Activated gamma-delta T cell treated with Interleukin-2 at 50 U/mL for 16 hours (primary cell): ENCODE data around the gene C1QTNF2.
"Not testable (repeated sequence)": the region's sequence is repeated elsewhere in the genome, so short reads cannot be mapped to it uniquely, and the experiment has no call there.

Experiments
- DNase-seq: peaks from one replicate; pipeline ENCODE4 v3.0.0-alpha.2; 2020

Gene C1QTNF2

DNA sequence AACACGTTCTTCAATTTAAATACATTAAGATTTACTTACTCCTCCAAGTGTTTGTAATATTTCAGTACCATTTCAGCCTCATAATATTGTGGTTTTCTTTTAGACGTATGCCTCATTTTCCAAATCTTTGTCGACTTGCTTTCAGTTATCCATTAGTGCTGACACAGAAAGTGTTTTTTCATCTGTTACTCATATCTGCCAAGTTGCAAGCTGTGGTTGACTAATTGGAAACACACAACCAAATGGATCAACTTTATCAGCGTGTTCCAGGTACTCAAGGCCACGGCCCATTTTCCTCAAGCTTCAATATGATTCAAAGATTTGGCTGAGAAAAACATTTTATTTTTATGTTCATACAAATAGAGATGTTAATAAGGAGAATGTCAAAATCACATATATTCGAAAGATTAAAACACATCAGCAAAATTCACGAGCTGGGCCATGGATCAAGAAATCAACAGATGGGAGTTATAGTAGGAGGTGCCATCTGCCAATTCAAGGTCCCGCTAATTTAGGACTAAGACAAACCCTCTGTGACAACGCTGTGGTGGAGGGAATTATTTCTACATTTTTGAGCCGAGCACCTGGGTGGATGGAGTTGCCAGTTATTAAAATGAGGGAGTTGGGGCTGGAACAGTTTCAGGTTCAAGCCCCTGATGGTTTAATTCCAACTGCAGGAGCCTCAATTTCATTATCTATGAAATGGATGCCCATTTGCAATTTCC, 30.9 kb downstream of the C1QTNF2 start:
- DNase-seq: no peak

DNA sequence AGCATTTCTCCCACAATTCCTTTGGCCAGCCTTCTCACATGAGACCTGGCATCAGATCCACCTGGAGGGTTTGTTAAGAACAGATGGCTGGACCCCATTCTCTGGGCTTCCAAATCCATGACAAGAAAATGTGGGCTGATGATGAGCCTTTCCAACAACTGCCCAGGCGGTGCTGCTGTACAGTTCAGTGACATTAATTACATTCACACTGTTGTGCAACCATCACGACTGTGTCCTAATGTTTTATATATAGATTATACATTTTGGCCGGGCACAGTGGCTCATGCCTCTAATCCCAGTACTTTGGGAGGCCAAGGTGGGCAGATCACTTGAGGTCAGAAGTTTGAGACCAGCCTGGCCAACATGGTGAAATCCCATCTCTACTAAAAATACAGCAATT, 35.7 kb downstream of the C1QTNF2 start:
- not testable (repeated sequence) for DNase-seq

DNA sequence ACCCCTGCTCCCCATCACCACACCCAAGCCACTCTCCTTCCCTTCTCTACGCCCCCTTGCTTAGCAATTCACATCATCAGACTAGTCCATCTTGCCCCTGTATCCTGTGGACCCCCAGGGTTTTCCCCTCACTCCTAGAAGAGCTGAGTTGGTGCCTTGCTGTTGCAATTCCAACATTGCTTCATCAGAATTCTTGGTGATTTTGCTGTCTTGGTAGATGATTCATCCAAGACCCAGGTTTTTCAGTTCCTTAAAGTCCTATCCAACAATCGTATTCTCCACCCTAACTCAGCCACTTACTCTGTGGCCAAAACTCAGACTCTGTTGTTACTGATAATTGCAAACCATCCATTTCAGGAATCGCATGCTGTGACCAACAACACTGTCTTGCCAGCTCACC, 36.7 kb downstream of the C1QTNF2 start:
- no peak for DNase-seq

DNA sequence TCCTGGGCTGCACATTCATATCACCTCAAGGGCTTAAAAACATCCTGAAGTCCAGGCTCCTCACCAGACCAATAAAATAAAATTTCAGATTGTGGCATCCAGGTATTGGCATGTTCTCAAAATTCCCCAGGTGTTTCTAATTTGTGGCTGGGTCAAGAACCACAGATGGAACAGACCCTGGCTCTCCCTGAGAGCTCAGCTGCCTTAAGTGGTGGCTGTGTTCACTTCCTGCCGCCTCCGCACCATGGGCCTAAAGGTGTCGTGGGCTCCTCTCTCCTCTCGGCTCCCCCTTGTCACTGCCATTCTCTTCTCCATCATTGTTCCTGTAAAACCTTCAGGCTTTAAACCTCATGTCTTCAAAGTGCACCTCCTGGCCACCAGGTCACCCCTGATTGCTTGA, 40.2 kb downstream of the C1QTNF2 start:
- DNase-seq: no peak

DNA sequence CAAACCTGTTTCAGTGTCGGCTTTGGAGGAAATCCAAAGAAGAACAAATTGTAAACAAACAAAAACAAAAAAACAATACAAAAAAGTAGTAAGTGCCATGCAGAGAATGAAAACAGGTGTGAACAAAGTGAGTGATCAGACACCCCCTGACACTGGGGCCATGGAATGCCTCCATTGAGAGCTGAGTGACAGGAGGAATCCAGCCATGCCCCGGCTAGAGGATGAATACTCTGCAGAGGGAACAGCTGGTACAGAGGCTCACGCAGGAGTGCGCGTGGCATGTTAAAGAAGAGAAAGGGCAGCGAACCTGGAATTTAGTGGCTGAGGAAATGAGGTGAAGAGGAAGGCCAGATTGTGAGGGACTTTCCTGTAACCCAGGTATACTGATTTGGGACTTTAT, 42.6 kb downstream of the C1QTNF2 start:
- DNase-seq: no peak

DNA sequence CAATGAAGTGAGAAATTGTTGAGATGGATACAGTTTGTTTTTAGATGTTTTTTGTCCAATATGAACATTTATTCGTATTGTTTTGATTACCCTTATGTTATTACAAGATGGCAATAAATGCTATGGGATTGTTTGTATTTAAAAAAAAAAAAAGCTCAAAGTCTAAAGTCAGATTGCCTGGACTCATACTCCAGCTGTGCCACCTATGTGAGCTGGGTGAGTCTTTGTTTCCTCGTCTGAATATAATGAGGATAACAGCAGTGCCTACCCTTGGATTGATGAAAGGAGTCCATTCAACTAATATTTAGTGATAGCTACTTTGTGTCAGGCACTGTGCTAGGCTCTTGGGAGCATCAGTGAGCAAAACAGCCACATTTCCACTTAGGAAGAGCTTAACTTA, 43.4 kb downstream of the C1QTNF2 start:
- DNase-seq: no peak

DNA sequence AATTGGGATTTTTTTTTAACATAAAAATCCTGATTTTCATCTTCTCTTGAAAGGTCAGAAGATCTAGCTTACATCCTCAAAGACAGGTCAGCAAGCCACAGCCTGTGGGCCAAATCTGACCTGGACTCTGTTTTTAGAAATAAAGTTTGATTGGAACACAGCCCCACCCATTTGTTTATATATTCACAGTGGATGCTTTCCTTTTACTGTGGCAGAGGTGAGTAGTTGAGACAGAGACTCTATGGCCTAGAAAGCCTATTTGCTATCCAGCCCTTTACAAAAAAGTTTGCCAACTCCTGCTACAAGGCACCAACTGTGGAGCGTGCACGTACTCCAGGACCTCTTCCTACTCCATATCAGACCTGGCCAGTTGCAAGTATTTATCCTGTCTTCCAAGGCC, 44.7 kb downstream of the C1QTNF2 start:
- no peak for DNase-seq

DNA sequence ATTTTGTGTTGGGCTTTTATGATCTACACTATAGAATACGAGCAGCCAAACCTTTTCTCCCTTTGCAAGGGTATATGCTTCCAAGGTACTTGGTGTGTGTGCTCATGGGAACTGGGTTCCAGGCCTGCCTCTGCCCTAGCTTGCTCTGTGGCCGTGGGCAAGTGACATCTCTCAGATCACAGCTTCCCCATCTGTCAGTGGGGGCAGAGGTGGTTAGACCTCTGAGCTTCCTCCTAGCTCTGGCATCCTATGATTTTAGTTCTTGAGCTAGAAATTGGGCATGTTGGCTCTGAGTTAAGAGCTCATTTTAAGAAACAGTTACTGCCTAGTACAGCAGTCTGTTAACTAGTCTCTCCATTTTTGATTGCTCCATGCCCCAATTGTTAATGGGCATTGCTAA, 45.5 kb downstream of the C1QTNF2 start:
- DNase-seq: no peak

DNA sequence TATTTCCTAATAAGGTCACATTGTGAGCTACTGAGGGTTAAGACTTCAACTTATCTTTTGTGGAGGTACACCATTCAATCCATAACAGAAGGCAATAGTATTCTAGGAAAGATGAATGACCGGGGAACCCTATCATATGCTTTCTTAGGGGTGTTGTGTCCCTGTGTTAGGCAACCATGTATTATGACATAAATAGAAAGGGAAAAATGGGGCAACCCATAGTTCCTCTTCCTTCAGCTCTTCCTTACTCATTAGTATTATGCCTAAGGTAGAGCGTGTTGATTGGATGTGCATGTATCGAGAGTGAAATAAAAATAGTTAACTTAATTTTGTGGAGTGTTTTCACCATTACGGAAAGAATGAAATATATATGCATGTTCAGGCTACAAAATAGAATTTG, 52.0 kb downstream of the C1QTNF2 start:
- DNase-seq: no peak

DNA sequence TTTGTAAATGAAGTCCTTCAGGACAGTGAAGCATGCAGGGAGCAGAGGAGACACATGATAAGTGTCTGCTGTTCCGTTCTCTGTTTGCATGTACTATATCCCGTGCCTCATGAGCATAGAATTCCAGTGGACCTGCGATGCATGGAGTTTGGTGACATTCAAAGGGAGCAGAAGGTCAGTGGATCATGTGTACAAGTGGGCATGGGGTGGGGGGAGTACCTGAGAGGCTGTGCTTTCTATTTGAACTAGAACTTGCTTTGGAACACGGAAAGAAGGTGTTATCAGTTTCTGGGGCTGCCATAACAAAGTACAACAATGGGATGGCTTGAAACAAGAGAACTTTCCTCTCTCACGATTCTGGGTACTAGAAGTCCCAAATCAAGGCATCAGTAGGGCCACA, 53.0 kb downstream of the C1QTNF2 start:
- no peak for DNase-seq

DNA sequence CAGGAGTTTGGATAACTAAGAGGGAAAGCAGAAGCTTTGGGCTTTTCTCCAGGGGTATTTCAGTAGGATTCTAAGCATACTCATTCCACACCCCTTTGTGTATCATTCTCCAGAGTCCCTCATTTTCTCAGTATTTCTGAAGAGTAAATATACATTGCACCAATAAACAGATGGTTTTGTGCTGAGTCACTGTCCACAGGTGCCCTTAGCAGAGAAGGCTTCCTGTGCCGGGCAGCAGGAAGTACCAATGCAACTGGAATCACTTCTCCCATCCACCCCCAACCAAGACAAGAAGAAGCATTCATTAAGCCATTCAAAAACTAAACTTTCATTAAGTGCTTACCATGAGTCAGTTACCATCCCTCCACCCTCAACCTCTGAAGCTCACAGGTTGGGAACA, 54.5 kb downstream of the C1QTNF2 start:
- no peak for DNase-seq

DNA sequence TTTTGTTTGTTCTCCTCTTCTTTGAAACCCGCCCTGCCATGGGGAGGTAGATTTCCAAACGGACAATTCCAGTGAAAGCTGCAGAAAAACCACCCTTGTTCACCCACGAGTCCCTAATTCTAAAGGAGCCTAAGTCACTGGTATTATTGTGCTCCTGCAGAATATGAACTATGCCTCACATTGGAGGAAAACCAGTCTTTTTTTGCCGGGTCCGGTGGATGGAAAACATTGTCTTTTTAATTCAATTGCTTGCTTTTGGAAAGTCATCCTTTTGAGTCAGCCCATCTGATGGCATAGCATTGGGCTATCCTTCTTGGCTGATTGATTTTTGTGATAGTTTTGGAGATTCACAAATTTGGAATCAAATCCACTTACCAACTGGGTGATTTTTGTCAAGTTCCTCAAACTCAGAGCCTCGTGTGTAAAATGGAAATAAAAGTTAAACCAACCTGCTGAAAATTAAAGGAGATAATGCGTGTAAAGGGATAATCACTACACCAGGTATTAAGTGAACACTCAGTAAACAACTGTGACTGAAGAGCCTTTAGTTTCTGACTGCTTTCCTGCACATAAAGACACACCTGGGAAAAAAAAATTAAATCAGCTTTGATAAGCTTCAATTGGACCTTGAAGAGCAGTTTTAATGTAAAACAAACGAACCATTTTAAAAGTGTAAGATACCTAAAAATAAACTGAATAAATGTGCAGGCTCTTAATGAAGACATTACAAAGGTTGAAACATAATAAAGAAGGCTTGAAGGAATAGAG, 57.3 kb downstream of the C1QTNF2 start:
- DNase-seq: no peak

DNA sequence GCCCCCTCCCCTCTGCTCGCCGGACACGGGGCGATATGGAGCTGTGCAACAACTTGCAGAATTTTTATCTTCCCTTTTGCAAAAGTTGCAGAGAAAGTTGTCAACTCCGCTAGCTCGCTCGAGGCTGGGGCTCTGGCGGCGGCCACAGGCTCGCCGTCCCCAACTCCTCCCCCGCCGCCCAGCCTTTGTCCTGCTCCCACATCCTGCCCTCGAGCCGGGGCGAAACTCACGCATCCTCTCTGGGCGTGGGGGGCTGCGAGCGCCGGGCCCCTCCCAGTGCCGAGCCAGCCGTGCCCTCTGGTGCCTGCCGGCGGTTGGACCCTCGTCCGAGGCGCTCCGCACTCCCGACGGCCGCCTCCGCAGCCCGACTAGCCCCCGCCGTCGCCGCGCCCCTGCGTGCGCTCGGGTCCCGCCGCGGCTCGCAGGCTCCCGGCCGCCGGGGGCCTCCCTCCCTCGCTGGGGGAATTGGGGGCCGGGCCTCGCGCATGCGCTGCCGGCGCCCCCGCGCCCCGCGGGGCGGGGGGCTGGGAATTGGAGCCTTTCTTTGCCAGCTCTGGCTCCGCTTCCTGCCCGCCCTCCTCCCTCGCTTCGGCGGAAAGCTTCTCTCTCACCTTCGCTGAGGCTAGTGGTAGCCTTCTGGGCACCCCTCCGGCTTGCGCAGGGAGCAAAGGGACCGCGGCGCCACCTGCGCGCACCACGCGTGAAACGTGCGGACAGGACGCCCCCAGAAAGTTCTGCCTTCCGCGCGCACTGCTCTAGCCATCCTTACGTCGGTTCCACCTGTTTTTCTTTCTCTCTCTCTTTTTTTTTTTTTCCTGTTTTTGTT, 58.1 kb downstream of the C1QTNF2 start, which contains the start of gene CCNJL:
TSS of gene CCNJL (minus strand) at position 431 of the 826 bp plus-strand sequence. CDS start 641 bp downstream, outside the sequence.
- DNase-seq: no peak

DNA sequence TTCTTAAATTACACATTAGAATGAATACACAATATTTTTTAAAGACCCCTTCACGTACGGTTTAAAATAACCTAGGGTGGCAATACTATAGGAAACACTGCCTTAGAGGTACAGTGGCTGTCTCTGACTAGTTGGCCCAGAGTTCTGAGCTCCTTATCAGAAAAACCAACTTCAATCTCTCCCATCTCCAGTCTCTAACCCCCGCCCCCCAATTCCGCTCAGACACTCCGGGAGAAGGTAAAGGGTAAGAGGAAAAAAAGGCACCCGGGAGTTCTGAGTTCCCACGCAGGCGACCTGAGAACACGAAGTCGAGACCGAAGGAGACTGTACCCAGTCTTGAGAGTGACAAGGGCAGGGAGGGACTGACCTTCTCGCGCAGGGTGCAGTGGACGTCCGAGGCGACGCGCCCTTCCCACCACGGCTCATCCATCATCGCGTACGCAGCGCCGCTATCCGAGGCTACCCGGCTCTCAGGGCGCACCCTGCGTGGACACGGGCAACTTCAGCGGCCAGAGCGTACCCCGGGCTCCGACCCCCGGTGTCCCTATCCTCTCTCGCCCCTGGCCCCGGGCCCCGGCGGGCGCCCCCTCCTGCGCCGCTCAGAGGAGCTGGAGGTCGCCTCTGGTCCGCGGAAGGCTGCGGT, 58.8 kb downstream of the C1QTNF2 start:
- DNase-seq: no peak

DNA sequence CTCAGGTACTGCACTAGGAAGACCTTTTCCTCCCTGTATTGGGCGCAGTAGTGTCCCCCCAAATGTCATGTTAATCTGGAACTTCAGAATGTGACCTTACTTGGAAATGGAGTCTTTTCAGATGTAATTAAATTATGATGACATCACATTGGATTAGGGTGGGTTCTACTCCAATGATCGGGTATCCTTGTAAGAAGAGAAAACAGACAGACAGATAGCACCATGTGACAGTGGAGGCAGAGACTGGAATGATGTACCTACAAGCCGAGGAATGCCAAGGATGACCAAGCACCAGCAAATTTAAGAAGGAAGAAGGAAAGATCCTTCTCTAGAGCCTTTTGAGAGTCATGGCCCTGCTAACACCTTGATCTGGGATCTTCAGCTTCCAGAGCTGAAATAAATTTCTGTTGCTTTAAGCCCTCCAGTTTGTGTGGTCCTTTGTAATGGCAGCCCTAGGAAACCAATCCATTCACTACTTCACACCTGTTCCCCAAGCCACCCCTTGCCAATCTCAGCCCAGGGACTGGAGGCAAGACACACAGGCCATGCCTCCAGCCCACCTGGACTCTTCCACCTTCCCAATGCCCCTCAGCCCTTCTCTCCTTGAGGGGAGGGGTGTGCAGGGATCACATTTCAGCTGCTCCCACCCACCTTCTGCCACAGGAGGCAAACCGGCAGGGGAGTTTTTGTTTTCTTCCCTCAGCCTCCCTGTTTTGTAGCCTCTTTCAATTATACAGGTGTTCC, 59.7 kb downstream of the C1QTNF2 start:
- DNase-seq: no peak

DNA sequence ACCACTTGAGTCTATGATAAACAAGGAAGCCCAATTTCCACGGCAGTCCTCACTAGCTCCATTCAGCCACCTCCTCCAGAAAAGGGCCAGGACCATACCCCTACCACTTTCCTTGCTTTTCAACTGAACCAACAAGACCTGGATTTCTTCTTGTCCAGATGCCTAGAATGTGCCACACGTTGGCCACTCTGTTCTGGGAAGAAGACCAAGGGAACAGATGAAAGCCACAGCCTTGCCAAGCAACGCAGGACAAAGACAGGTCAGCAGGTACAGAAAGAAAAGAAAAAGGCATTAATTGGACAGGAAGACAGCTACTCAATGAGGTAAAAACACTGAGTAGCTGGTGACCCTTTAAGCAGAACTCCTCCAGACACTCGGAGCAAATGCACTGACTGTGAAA, 60.3 kb downstream of the C1QTNF2 start:
- no peak for DNase-seq

DNA sequence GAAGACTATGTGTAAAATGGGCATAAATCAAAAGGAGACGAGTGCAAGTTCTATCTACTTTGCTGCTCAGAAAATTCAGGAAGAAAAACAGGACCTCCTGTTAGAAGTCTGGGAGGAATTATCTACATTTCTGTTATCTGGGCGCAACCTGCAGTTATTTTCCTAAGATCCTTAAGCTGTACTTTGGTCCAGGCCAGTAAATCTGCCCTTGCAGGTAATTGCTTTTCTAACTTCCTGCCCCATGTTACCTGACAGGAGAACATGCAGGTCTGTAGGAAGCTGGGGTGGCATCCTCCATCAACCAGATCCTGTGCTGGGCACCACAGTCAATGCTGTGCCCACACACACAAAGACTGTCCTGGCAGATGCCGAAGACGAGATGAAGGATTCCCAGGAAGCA, 63.7 kb downstream of the C1QTNF2 start:
- DNase-seq: no peak

DNA sequence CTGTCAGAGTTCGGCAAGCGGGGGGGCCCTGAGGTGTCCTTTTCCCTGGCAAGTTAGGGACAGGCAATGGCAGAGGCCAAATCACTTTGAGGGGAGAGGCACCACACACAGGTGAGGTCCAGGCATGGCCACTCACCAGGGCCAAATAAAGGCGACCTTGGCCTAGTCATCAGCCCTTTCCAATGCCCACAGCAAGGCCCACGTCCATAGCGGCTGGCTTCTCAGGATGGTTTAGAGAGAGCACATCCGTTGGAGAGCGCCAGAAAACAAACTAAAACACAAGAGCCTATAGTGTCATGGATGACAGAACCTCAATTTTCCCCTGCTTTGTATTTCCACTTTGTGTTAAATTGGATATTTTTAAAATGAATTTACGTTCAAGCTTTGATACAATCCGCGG, 65.1 kb downstream of the C1QTNF2 start:
- no peak for DNase-seq

DNA sequence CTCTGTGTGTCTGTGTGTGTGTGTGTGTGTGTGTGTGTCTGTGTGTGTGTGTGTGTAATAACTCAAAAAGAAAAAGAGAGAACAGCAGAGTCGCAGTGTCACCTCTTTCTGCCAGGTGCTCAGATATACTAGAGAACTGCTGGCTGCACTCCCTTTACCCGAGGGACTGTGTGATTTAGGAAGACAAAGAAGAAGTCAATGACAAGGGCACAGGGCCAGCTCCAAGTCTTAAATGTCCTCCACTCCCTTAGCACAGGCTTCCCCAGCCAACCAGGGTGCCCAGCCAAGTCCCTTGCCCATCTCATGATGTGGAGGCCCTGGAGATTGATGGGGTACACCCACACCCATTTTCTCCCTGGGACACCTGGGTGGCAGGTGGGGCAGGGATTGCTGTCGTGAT, 66.7 kb downstream of the C1QTNF2 start:
- no peak for DNase-seq

DNA sequence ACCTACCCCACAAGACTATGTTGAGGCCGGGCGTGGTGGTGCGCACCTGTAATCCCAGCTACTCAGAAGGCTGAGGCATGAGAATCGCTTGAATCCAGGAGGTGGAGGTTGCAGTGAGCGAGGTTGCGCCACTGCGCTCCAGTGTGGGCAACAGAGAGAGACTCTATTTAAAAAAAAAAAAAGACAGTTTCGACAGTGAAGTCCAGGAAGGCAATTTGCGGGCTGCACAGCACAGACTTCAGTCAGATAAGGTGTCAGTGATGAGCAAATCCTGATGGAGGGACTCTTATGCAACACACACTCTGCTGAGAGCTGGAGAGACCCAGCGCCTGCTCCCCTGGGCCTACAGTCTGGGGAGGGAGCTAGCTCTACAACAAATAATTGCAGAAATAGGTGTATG, 72.2 kb downstream of the C1QTNF2 start:
- no peak for DNase-seq

DNA sequence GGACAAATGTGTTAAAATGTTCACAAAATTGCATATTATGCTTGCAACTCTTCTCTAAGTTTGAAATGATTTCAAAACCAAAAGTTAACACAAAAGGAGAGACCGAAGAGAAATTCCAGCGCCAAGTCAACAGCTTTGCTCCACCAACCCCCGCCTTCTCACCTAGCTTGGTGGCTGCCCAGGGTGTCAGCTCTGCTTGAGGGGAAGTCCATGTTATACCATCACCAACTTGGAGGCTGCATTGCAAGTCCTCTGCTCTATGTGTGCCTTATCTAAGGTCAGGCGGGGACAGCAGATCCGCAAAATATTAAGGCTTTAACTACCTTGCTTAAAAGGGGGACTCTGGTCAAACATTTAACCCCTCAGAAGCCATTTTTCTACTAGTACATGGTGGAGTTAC, 72.7 kb downstream of the C1QTNF2 start:
- DNase-seq: no peak
